Testis (tissue), 2 donors: ENCODE results near the gene KIF14.

Experiments
- CTCF ChIP-seq, 3 experiments: fragments of 450-650 bp in 2 of 3; fragments of 200-600 bp in 1 of 3; sonication (generic) in 1 of 3; IDR thresholded peaks; one replicate each; pipeline ENCODE4 v1.5.1; 2016 to 2019; ENCODE audit warnings: antibody characterized with exemption in 3 of 3, mild to moderate bottlenecking in 2 of 3, moderate library complexity in 1 of 3
- POLR2A ChIP-seq: fragments of 450-650 bp; IDR thresholded peaks from one replicate; pipeline ENCODE4 v1.6.1; 2017; ENCODE audit warnings: antibody characterized with exemption, mild to moderate bottlenecking, moderate library complexity

- no peak for TF ChIP-seq CTCF (IDR thresholded peaks at IDR 0.05)
- no peak for TF ChIP-seq POLR2A
Measured at GRCh38 chr1:200512191-200512590, 108.4 kb downstream of the KIF14 start.
